Activated T-helper 1 cell treated with Interleukin-2 at 50 U/mL for 16 hours (primary cell): Measurements from ENCODE around the gene APBA2.
"Not testable (repeated sequence)": the region's sequence is repeated elsewhere in the genome, so short reads cannot be mapped to it uniquely, and the experiment has no call there.

Source experiments
- DNase-seq: peaks from one replicate; pipeline ENCODE4 v3.0.0-alpha.2; 2020; ENCODE audit warnings: low read depth

The APBA2 gene

GRCh38 chr15:28885630-28886430 is at the start of gene APBA2:
APBA2 (plus strand) TSS chr15:28885974; CDS start chr15:29053885, 167,911 bp downstream.
- DNase-seq = peak; percentile 39

- DNase-seq = not testable (repeated sequence)
Observed at GRCh38 chr15:28840285-28840684, 45.5 kb upstream of the APBA2 start.

GRCh38 chr15:28842210-28842609 is 43.6 kb upstream of the APBA2 start:
- DNase-seq = not testable (repeated sequence)

- DNase-seq = not testable (repeated sequence)
Observed at GRCh38 chr15:28843520-28843919, 42.3 kb upstream of the APBA2 start.

- not testable (repeated sequence) for DNase-seq
Observed at GRCh38 chr15:28844147-28844546, 41.6 kb upstream of the APBA2 start.

- DNase-seq = not testable (repeated sequence)
Observed at GRCh38 chr15:28847247-28847646, 38.5 kb upstream of the APBA2 start.

GRCh38 chr15:28847959-28848358 is 37.8 kb upstream of the APBA2 start:
- DNase-seq = not testable (repeated sequence)

GRCh38 chr15:28848521-28848920 is 37.3 kb upstream of the APBA2 start, which contains the start of gene GOLGA6L7:
GOLGA6L7 (minus strand) TSS chr15:28848644; CDS start chr15:28848549, 95 bp downstream.
- DNase-seq = not testable (repeated sequence)

- DNase-seq = not testable (repeated sequence)
Observed at GRCh38 chr15:28849271-28849670, 36.5 kb upstream of the APBA2 start.

GRCh38 chr15:28849766-28850165 is 36.0 kb upstream of the APBA2 start:
- not testable (repeated sequence) for DNase-seq

GRCh38 chr15:28853654-28854053 is 32.1 kb upstream of the APBA2 start:
- not testable (repeated sequence) for DNase-seq

GRCh38 chr15:28854578-28854977 is 31.2 kb upstream of the APBA2 start:
- not testable (repeated sequence) for DNase-seq

GRCh38 chr15:28861031-28861534 is 24.7 kb upstream of the APBA2 start:
- no peak for DNase-seq

- DNase-seq = not testable (repeated sequence)
Observed at GRCh38 chr15:28861589-28862293, 24.0 kb upstream of the APBA2 start.

- no peak for DNase-seq
Observed at GRCh38 chr15:28868744-28869345, 16.9 kb upstream of the APBA2 start.

- no peak for DNase-seq
Observed at GRCh38 chr15:28871168-28871567, 14.6 kb upstream of the APBA2 start.

GRCh38 chr15:28873006-28873405 is 12.8 kb upstream of the APBA2 start:
- no peak for DNase-seq

- no peak for DNase-seq
Observed at GRCh38 chr15:28873585-28874190, 12.1 kb upstream of the APBA2 start.

GRCh38 chr15:28875461-28876000 is 10.2 kb upstream of the APBA2 start:
- DNase-seq = no peak

GRCh38 chr15:28876131-28876844 is 9.5 kb upstream of the APBA2 start:
- DNase-seq = no peak

- DNase-seq = no peak
Observed at GRCh38 chr15:28876845-28877185, 9.0 kb upstream of the APBA2 start.
